PC-9 (cell line): ENCODE data around the gene RORB.

ENCODE experiments used
- CTCF ChIP-seq: fragments of 200-600 bp; sonication (generic); conservative IDR thresholded peaks from 2 replicates; pipeline ENCODE4 v1.6.1; 2017; ENCODE audit warnings: mixed run types, antibody characterized with exemption, mild to moderate bottlenecking, moderate library complexity
- EZH2 ChIP-seq: fragments of 200-600 bp; sonication (generic); IDR thresholded peaks from 2 replicates; pipeline ENCODE4 v1.8.0; 2017; ENCODE audit warnings: antibody characterized with exemption, low read depth

DNA sequence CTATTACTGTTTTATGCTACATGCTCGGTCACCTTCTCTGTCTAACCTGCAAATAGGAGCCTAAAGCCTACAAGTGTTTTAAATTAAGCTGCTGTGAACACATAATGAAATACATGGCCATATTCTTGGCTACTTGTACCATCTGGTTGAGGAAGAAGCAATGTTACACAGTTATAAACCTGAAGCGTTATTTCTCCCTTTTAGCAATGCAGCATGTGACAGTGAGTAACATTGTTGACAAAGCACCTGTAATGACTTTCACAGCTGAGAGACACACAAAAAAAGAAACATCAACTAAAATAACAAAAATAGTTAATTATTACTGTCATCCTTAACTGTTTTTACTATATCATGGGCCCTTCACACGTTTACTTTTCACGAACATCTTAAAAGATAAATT is 146.9 kb downstream of the RORB start:
- TF ChIP-seq CTCF: no peak
- TF ChIP-seq EZH2: no peak
